HEK293T (cell line): Measurements from ENCODE around the gene CNTN2.

Source experiments
- CTCF ChIA-PET: fragments of 350-600 bp; formaldehyde crosslinking; extraction: SDS; loops from one replicate; lab custom pipeline; 2021; ENCODE audit warnings: antibody characterized with exemption, inconsistent platforms; lab: Yijun Ruan, JAX
- POLR2A ChIA-PET: fragments of 350-600 bp; formaldehyde crosslinking; extraction: SDS; loops from one replicate; lab custom pipeline; 2020; ENCODE audit warnings: antibody characterized with exemption, inconsistent platforms; lab: Yijun Ruan, JAX
- DNase-seq: peaks from one replicate; pipeline ENCODE4 v3.0.0; 2012; ENCODE audit warnings: mixed read lengths; ENCODE audit errors: extremely low spot score
- ARNT ChIP-seq: fragments of 450-650 bp; IDR thresholded peaks from 2 replicates; pipeline ENCODE4 v1.6.1; 2017; ENCODE audit warnings: mild to moderate bottlenecking
- BHLHE40 ChIP-seq: fragments of 450-650 bp; IDR thresholded peaks from 2 replicates; pipeline ENCODE4 v1.6.1; 2016; ENCODE audit warnings: mild to moderate bottlenecking, moderate library complexity, borderline replicate concordance
- CTBP1 ChIP-seq: fragments of 450-650 bp; IDR thresholded peaks from 2 replicates; pipeline ENCODE4 v1.6.1; 2016; ENCODE audit warnings: borderline replicate concordance
- ELF4 ChIP-seq: fragments of 450-650 bp; IDR thresholded peaks from 2 replicates; pipeline ENCODE4 v1.6.1; 2017; ENCODE audit warnings: antibody characterized with exemption
- FOXA1 ChIP-seq: fragments of 450-650 bp; IDR thresholded peaks from 2 replicates; pipeline ENCODE4 v1.6.1; 2016; ENCODE audit warnings: mild to moderate bottlenecking
- FOXK2 ChIP-seq: fragments of 450-650 bp; IDR thresholded peaks from 2 replicates; pipeline ENCODE4 v1.6.1; 2016; ENCODE audit warnings: mild to moderate bottlenecking
- FOXM1 ChIP-seq: fragments of 450-650 bp; IDR thresholded peaks from 2 replicates; pipeline ENCODE4 v1.6.1; 2017; ENCODE audit warnings: mild to moderate bottlenecking, borderline replicate concordance
- HDGF ChIP-seq: fragments of 450-650 bp; IDR thresholded peaks from 2 replicates; pipeline ENCODE4 v1.6.1; 2017; ENCODE audit warnings: antibody characterized with exemption, borderline replicate concordance
- L3MBTL2 ChIP-seq: fragments of 450-650 bp; conservative IDR thresholded peaks from 2 replicates; pipeline ENCODE4 v1.6.1; 2016; ENCODE audit warnings: mild to moderate bottlenecking
- LEF1 ChIP-seq: fragments of 450-650 bp; IDR thresholded peaks from 2 replicates; pipeline ENCODE4 v1.6.1; 2017; ENCODE audit warnings: mild to moderate bottlenecking, borderline replicate concordance
- NFRKB ChIP-seq: fragments of 450-650 bp; IDR thresholded peaks from 2 replicates; pipeline ENCODE4 v1.6.1; 2016; ENCODE audit warnings: mild to moderate bottlenecking, moderate library complexity
- PKNOX1 ChIP-seq: fragments of 450-650 bp; IDR thresholded peaks from 2 replicates; pipeline ENCODE4 v1.6.1; 2016
- SP1 ChIP-seq: fragments of 450-650 bp; IDR thresholded peaks from 2 replicates; pipeline ENCODE4 v1.6.1; 2017
- SUZ12 ChIP-seq: fragments of 450-650 bp; IDR thresholded peaks from 2 replicates; pipeline ENCODE4 v1.6.1; 2016; ENCODE audit warnings: mild to moderate bottlenecking
- TARDBP ChIP-seq: fragments of 450-650 bp; IDR thresholded peaks from 2 replicates; pipeline ENCODE4 v1.6.1; 2016
- ZNF384 ChIP-seq: fragments of 450-650 bp; IDR thresholded peaks from 2 replicates; pipeline ENCODE4 v1.6.1; 2016

CNTN2 gene

GRCh38 chr1:205102404-205102803 lies 59.4 kb downstream of the CNTN2 start:
- ChIA-PET CTCF (no interaction called here), POLR2A (no interaction called here)
- no peak for DNase-seq
- TF ChIP-seq TARDBP (no peak), FOXA1 (no peak), FOXK2 (no peak), HDGF (no peak), SUZ12 (no peak), NFRKB (no peak), L3MBTL2 (no peak), ELF4 (no peak), FOXM1 (no peak), ARNT (no peak), ZNF384 (no peak), CTBP1 (no peak), SP1 (no peak), PKNOX1 (no peak), BHLHE40 (no peak), LEF1 (no peak)

GRCh38 chr1:205107327-205107726 lies 64.3 kb downstream of the CNTN2 start:
- ChIA-PET CTCF (no interaction called here), POLR2A (no interaction called here)
- no peak for DNase-seq
- TF ChIP-seq ELF4 (no peak), BHLHE40 (no peak), ARNT (no peak), FOXA1 (no peak), FOXK2 (no peak), CTBP1 (no peak), FOXM1 (no peak), SUZ12 (no peak), SP1 (no peak), NFRKB (no peak), ZNF384 (no peak), LEF1 (no peak), L3MBTL2 (no peak), TARDBP (no peak), PKNOX1 (no peak), HDGF (no peak)

- no peak for DNase-seq
- ChIA-PET CTCF (no interaction called here), POLR2A (interaction anchor here (2.5 kb wide), 1 partner anchor 14 kb away, joined by 13 read pairs; the partner anchor contains the start of gene RBBP5)
- no peak for TF ChIP-seq ZNF384
Observed at GRCh38 chr1:205108464-205108863, 65.5 kb downstream of the CNTN2 start.

GRCh38 chr1:205109269-205109668 lies 66.3 kb downstream of the CNTN2 start:
- no peak for DNase-seq
- ChIA-PET POLR2A (interaction anchor here (2.5 kb wide), 1 partner anchor 13 kb away, joined by 13 read pairs; the partner anchor contains the start of gene RBBP5), CTCF (no interaction called here)
- no peak for TF ChIP-seq NFRKB
- TF ChIP-seq ARNT = no peak

GRCh38 chr1:205109711-205110110 lies 66.7 kb downstream of the CNTN2 start:
- no peak for DNase-seq
- ChIA-PET POLR2A (interaction anchor here (2.5 kb wide), 1 partner anchor 12 kb away, joined by 13 read pairs; the partner anchor contains the start of gene RBBP5), CTCF (no interaction called here)
- TF ChIP-seq NFRKB (no peak), FOXK2 (no peak)

- ChIA-PET CTCF (no interaction called here), POLR2A (interaction anchor here (1.4 kb wide), 1 partner anchor 10 kb away, joined by 5 read pairs; the partner anchor contains the start of gene RBBP5)
- TF ChIP-seq ELF4 (no peak), FOXK2 (no peak), SUZ12 (no peak), HDGF (no peak), ARNT (no peak), NFRKB (no peak), LEF1 (no peak), FOXM1 (no peak), TARDBP (no peak), PKNOX1 (no peak), BHLHE40 (no peak), CTBP1 (no peak), ZNF384 (no peak), FOXA1 (no peak), SP1 (no peak), L3MBTL2 (no peak)
- no peak for DNase-seq
Observed at GRCh38 chr1:205111354-205111753, 68.3 kb downstream of the CNTN2 start.

GRCh38 chr1:205118752-205119151 lies 75.7 kb downstream of the CNTN2 start:
- ChIA-PET POLR2A (no interaction called here), CTCF (no interaction called here)
- no peak for DNase-seq
- TF ChIP-seq BHLHE40 (no peak), SUZ12 (no peak), LEF1 (no peak), PKNOX1 (no peak), CTBP1 (no peak)
